ENCODE results near the gene ASB18.
A peak's percentile ranks its signal among the peaks of the same experiment; 100 is the strongest.

DNA sequence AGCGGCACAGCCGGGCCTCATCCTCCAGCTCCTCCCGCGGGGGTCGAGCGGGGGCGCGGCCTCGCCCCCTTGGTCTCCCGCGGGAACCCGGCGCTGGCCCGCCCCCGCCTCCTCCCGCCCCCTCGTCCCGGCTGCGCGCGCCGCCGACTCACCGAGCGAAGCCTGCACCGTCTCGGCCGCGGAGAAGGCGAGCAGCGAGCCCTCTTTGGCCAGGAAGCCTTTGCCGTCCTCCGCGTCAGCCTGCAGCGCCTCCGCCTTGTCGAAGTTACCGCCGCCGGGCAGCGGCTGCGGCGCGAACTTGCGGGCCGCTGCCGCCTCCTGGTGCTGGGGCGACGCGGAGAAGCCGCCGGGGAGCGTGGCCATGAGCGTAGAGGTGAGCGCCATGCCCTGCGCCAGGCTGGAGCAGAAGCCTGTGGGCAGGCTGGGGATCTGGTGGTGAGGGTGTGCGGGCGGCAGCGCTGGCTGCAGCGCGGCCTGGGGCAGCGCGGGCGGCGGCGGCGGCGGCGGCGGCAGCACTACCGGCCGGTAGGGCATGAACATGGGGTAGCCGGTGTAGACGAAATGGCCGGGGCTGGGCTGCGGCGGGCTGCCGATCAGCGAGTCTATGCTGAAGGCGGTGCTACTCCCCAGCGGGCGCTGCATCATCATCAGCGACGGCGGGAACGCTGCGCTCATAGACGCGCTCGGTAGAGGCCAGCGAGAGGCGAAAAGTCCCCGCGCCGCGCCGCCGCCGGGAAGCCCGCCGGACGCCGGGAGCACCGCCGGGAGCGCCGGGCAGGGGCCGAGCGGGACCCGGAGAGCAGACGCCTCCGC, 96.7 kb downstream of the ASB18 start:
- TF ChIP-seq, protein P1, sequence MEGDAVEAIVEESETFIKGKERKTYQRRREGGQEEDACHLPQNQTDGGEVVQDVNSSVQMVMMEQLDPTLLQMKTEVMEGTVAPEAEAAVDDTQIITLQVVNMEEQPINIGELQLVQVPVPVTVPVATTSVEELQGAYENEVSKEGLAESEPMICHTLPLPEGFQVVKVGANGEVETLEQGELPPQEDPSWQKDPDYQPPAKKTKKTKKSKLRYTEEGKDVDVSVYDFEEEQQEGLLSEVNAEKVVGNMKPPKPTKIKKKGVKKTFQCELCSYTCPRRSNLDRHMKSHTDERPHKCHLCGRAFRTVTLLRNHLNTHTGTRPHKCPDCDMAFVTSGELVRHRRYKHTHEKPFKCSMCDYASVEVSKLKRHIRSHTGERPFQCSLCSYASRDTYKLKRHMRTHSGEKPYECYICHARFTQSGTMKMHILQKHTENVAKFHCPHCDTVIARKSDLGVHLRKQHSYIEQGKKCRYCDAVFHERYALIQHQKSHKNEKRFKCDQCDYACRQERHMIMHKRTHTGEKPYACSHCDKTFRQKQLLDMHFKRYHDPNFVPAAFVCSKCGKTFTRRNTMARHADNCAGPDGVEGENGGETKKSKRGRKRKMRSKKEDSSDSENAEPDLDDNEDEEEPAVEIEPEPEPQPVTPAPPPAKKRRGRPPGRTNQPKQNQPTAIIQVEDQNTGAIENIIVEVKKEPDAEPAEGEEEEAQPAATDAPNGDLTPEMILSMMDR (conservative IDR thresholded peaks at IDR 0.05): peak; percentile 32; the same call in 1 of the 2 replicates
- no peak for TF ChIP-seq EZH2 (IDR thresholded peaks at IDR 0.05; ENCODE audit: low read depth)
